ENCODE measurements around the gene ACTG1. TPM values are rescaled to one million over a fixed set of nuclear protein-coding genes. Genes with fewer than 3 reads are reported as not detected.

The ACTG1 gene
- total and polyA plus RNA-seq, 2 of the 13 experiments (the other 11 are each of a cell fraction or from before 2014, with no cell fraction given): 973 to 1,138 TPM

DNA sequence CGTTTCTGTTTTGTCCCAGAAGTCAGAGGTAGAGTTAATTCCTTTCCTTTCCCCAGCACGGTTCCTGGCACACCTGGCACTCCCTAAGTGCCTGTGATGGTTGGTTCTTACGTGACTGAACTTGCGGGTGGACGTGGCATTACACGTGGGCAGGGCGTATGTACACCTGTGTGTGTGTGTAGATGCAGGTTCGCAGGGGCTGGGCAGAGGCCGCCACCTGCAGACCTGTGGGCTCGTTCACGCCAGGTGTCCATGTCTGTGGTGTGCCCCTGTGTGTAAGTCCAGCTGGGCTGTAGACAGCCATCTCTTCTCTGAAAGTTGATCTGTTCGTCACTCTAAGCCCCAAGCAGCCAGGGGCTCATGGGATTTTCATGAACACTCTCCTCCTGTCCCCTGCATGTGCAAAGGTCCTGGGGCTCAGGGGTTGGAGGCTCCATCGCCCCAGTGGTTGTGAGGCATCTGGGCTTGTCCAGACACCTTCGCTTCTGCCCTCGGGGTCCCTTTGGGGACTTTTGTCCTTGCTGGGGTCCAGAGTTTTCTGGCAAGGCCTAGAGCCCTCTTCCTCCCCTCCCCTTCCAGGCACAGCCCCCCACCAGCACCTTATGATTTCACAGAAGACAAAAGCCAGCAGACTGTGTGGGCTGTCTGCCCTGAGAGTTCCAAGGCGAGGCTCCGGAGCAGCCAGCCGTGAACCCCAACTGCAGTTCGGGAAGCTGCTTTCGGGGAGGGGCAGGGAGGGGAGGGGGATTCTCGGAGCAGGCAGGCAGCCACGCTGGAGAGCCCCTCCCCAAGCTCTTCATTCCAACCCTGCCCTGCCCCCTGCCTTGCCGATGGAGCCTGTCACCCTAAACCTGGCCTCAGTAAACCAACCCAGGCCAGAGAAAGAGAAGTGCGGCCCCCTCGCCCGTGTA lies 10.1 kb upstream of the ACTG1 start:
- H3K36me3 ChIP-seq (replicated peaks in 1 of 2; ENCODE audit: control insufficient read depth in 1 of 2, insufficient read depth in 2 of 2, low read length in 2 of 2): no peaks in the 10 kb centered on the region
- FAIRE-seq: peak; percentile 81
- H3K9ac ChIP-seq (ENCODE audit: insufficient read depth, low read depth, low read length): no peak overlapping the region
- ATAC-seq: peak; percentile 55
- DNase-seq (ENCODE audit: low spot score): peak; percentile 77
- ChIA-PET CTCF (ENCODE audit: low intra/inter-chr PET ratio, low total read pairs) (interaction anchor here (1.0 kb wide), 1 partner anchor 269 kb away, joined by 3 read pairs; no protein-coding TSS in a partner anchor), POLR2A (interaction anchor here (1.0 to 2.6 kb wide), 4 partner anchors 10 to 231 kb away, joined by 3 to 21 read pairs (median 4); partner anchors contain the start of gene ACTG1)
- no TSS peak for BruUV-seq (replicated peaks)
- peaks cover 10 to 69% of the 10 kb centered on the region in 2 experiments for H3K27me3 ChIP-seq (ENCODE audit: control insufficient read depth in 1 of 2, insufficient read depth in 2 of 2, low read length in 2 of 2)
- peak overlapping the region; percentile 41 for H3K4me2 ChIP-seq (ENCODE audit: low read depth, low read length)
- no peak overlapping the region for H3K27ac ChIP-seq (ENCODE audit: extremely low read length, insufficient read depth, low read length)
- intact Hi-C loops (cut with micrococcal nuclease; ENCODE audit: unreplicated experiment): loop anchor here (2.0 kb wide), 1 partner anchor 270 kb away; no protein-coding TSS in a partner anchor
- no peak overlapping the region; a peak in 1 of 6 replicates for H3K4me3 ChIP-seq (replicated peaks in 1 of 3; ENCODE audit: insufficient read depth in 1 of 3, low read depth in 2 of 3, low read length in 3 of 3)
- H3K9me3 ChIP-seq (ENCODE audit: low read length): no peaks in the 10 kb centered on the region
- WGBS (ENCODE audit: low lambda C conversion rate): 56% methylated on average over 22 of the region's 26 CpGs
- H2AFZ ChIP-seq (ENCODE audit: low read length): no peak overlapping the region
- in situ Hi-C loops (cut with HindIII; ENCODE audit: extremely low pct_ligation_motif_present, low pct_unique_long_range_greater_than_20kb): no loop called here
- peaks cover 36% of the 10 kb centered on the region for H3K4me1 ChIP-seq (ENCODE audit: insufficient read depth, low read length)
- no peaks in the 10 kb centered on the region for H3K79me2 ChIP-seq (ENCODE audit: insufficient read depth, low read length)
- no peaks in the 10 kb centered on the region for H4K20me1 ChIP-seq (ENCODE audit: insufficient read depth, low read length)
- TF ChIP-seq, protein P1, sequence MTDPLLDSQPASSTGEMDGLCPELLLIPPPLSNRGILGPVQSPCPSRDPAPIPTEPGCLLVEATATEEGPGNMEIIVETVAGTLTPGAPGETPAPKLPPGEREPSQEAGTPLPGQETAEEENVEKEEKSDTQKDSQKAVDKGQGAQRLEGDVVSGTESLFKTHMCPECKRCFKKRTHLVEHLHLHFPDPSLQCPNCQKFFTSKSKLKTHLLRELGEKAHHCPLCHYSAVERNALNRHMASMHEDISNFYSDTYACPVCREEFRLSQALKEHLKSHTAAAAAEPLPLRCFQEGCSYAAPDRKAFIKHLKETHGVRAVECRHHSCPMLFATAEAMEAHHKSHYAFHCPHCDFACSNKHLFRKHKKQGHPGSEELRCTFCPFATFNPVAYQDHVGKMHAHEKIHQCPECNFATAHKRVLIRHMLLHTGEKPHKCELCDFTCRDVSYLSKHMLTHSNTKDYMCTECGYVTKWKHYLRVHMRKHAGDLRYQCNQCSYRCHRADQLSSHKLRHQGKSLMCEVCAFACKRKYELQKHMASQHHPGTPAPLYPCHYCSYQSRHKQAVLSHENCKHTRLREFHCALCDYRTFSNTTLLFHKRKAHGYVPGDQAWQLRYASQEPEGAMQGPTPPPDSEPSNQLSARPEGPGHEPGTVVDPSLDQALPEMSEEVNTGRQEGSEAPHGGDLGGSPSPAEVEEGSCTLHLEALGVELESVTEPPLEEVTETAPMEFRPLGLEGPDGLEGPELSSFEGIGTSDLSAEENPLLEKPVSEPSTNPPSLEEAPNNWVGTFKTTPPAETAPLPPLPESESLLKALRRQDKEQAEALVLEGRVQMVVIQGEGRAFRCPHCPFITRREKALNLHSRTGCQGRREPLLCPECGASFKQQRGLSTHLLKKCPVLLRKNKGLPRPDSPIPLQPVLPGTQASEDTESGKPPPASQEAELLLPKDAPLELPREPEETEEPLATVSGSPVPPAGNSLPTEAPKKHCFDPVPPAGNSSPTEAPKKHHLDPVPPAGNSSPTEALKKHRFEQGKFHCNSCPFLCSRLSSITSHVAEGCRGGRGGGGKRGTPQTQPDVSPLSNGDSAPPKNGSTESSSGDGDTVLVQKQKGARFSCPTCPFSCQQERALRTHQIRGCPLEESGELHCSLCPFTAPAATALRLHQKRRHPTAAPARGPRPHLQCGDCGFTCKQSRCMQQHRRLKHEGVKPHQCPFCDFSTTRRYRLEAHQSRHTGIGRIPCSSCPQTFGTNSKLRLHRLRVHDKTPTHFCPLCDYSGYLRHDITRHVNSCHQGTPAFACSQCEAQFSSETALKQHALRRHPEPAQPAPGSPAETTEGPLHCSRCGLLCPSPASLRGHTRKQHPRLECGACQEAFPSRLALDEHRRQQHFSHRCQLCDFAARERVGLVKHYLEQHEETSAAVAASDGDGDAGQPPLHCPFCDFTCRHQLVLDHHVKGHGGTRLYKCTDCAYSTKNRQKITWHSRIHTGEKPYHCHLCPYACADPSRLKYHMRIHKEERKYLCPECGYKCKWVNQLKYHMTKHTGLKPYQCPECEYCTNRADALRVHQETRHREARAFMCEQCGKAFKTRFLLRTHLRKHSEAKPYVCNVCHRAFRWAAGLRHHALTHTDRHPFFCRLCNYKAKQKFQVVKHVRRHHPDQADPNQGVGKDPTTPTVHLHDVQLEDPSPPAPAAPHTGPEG (CRISPR knock-in tag; IDR thresholded peaks at IDR 0.05): 0 out of 2 replicates have a peak, but pooled peaks have one; percentile 35
- TF ChIP-seq ETV5 (CRISPR knock-in tag; IDR thresholded peaks at IDR 0.05; ENCODE audit: borderline replicate concordance): no peak
- no peak for TF ChIP-seq NFKBIZ (CRISPR knock-in tag; IDR thresholded peaks at IDR 0.05)
- peak; percentile 39; the same call in 1 of the 2 replicates for TF ChIP-seq SIN3A (IDR thresholded peaks at IDR 0.05; ENCODE audit: borderline replicate concordance, low read depth, low read length)
- TF ChIP-seq ZNF605 (CRISPR knock-in tag; IDR thresholded peaks at IDR 0.05): no peak
- peak; percentile 50; the same call in 1 of the 2 replicates for TF ChIP-seq SAFB2 (CRISPR knock-in tag; IDR thresholded peaks at IDR 0.05; ENCODE audit: borderline replicate concordance, low read depth)
- peak; percentile 43; the same call in 1 of the 2 replicates for TF ChIP-seq RAD21 (CRISPR knock-in tag; IDR thresholded peaks at IDR 0.05)
- no peak for TF ChIP-seq MXD4 (CRISPR knock-in tag; IDR thresholded peaks at IDR 0.05)
- TF ChIP-seq ZNF768 (CRISPR knock-in tag; IDR thresholded peaks at IDR 0.05): 0 out of 2 replicates have a peak, but pooled peaks have one; percentile 1
- no peak for TF ChIP-seq ZNF224 (CRISPR knock-in tag; IDR thresholded peaks at IDR 0.05)
- TF ChIP-seq MTF1 (CRISPR knock-in tag; IDR thresholded peaks at IDR 0.05): no peak
- no peak for TF ChIP-seq GTF2F1 (IDR thresholded peaks at IDR 0.05; ENCODE audit: low read length)
- no peak for TF ChIP-seq ZBTB21 (CRISPR knock-in tag; IDR thresholded peaks at IDR 0.05)
- TF ChIP-seq, protein P2, sequence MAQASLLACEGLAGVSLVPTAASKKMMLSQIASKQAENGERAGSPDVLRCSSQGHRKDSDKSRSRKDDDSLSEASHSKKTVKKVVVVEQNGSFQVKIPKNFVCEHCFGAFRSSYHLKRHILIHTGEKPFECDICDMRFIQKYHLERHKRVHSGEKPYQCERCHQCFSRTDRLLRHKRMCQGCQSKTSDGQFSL (CRISPR knock-in tag; IDR thresholded peaks at IDR 0.05): no peak
- TF ChIP-seq, protein P3, sequence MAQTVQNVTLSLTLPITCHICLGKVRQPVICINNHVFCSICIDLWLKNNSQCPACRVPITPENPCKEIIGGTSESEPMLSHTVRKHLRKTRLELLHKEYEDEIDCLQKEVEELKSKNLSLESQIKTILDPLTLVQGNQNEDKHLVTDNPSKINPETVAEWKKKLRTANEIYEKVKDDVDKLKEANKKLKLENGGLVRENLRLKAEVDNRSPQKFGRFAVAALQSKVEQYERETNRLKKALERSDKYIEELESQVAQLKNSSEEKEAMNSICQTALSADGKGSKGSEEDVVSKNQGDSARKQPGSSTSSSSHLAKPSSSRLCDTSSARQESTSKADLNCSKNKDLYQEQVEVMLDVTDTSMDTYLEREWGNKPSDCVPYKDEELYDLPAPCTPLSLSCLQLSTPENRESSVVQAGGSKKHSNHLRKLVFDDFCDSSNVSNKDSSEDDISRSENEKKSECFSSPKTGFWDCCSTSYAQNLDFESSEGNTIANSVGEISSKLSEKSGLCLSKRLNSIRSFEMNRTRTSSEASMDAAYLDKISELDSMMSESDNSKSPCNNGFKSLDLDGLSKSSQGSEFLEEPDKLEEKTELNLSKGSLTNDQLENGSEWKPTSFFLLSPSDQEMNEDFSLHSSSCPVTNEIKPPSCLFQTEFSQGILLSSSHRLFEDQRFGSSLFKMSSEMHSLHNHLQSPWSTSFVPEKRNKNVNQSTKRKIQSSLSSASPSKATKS (CRISPR knock-in tag; IDR thresholded peaks at IDR 0.05): no peak
- TF ChIP-seq SETDB1 (CRISPR knock-in tag; IDR thresholded peaks at IDR 0.05; ENCODE audit: borderline replicate concordance): no peak
